ENCODE measurements around the gene GFRA3. TPM values are rescaled to one million over a fixed set of nuclear protein-coding genes. Genes with fewer than 3 reads are reported as not detected.

Gene GFRA3
- polyA plus RNA-seq, 1 experiment, result not detected

DNA sequence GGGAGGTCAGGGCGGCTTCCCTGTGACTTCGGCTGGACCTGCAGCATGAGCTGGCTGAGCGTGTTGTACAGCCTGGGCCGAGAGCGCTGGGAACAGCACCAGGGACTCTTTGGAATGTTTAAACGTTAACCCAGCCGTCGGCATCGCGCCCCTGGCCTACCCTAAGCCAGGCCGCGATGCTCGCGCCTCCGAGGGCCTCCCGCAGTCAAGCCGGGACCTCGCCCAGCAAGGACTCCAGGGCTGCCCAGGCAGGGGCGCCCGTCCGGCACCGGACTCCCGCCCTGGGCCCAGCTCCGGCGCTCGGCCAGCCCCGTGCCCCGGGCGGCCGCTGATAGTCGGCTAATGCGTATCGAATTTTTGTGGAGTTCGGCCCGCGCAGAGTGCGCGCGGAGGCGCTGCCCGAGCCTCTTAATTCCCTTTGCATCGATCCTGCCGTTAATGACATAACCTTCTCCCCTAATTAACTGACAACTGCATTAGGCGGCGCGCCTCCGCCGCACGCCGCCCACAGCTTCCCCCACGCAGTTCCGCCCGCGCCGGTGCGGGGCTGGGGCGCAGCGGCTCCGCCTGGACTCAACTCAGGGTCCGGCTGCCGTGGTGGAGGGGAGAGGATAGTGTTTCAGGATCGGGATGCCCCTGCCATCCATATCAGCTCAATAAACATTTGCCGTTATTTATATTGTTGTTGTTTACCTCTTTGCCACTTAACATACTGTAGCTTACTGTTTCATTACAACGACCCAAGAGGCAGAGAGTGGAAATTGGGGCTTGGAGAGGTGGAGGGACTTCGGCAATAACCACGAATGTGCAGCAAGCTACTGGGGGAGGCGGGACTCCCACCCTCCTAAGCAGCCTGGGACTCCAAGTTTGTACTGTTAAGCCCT, 32.5 kb downstream of the GFRA3 start:
- CTCF ChIA-PET, result interaction anchor here (0.7 to 2.7 kb wide), 4 partner anchors 11 to 45 kb away, joined by 3 to 15 read pairs (median 5); no protein-coding TSS in a partner anchor
- no peak for DNase-seq (ENCODE audit: low read depth)
- Histone ChIP-seq H3K36me3 (ENCODE audit: control insufficient read depth, insufficient read depth, low read length) (no peaks in the 10 kb centered on the region), H3K4me3 (ENCODE audit: low read depth, low read length) (peak overlapping the region; percentile 33), H3K27me3 (ENCODE audit: control insufficient read depth, insufficient read depth, low read length) (peaks cover 34% of the 10 kb centered on the region)
- TF ChIP-seq, protein P1, sequence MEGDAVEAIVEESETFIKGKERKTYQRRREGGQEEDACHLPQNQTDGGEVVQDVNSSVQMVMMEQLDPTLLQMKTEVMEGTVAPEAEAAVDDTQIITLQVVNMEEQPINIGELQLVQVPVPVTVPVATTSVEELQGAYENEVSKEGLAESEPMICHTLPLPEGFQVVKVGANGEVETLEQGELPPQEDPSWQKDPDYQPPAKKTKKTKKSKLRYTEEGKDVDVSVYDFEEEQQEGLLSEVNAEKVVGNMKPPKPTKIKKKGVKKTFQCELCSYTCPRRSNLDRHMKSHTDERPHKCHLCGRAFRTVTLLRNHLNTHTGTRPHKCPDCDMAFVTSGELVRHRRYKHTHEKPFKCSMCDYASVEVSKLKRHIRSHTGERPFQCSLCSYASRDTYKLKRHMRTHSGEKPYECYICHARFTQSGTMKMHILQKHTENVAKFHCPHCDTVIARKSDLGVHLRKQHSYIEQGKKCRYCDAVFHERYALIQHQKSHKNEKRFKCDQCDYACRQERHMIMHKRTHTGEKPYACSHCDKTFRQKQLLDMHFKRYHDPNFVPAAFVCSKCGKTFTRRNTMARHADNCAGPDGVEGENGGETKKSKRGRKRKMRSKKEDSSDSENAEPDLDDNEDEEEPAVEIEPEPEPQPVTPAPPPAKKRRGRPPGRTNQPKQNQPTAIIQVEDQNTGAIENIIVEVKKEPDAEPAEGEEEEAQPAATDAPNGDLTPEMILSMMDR (IDR thresholded peaks at IDR 0.05; ENCODE audit: insufficient read depth, low read depth, low read length), result no peak
- POLR2A ChIA-PET, result no interaction called here

DNA sequence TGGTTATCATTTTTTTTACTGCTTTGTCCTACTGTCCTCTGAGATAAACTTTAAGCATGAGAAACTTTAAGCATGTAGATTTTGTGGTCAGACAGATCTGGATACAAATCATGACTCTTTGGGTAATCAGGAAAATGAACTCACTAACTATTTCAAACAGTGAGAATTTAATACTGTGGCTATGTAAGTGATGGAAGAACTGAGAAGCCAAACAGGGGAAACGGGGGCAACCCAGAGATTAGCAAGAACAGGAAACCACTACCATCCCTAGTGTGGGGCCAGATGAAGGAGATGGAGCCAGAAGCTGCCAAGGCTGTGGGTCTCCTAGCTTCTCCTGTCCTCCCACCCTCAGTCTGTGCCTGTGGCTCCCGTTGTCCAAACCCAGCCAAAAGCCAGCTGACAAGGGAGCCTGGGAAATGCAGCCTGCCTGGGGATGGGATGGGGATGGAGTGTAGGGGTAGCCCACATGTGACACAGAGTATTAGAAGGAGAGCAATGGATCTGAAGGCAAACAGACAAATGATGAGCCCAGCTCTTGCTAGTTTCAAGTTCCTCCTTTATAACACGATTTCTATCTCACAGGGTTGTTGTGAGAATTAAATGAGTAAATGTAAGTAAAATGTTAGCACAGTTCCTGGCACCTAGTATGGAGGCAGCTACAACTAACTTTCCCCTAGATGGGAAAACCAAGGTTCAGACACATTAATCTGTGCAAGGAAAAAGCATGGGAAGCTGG, 33.6 kb downstream of the GFRA3 start:
- no peaks in the 10 kb centered on the region for H3K36me3 ChIP-seq (ENCODE audit: control insufficient read depth, insufficient read depth, low read length)
- no peak overlapping the region for H3K4me3 ChIP-seq (ENCODE audit: low read depth, low read length)
- DNase-seq (ENCODE audit: low read depth), result no peak
- ChIA-PET POLR2A (no interaction called here), CTCF (interaction anchor here (0.5 to 2.7 kb wide), 3 partner anchors 9 to 42 kb away, joined by 4 to 15 read pairs (median 6); no protein-coding TSS in a partner anchor)
- TF ChIP-seq, protein P1 (IDR thresholded peaks at IDR 0.05; ENCODE audit: insufficient read depth, low read depth, low read length), result no peak
- peaks cover 34% of the 10 kb centered on the region for H3K27me3 ChIP-seq (ENCODE audit: control insufficient read depth, insufficient read depth, low read length)

DNA sequence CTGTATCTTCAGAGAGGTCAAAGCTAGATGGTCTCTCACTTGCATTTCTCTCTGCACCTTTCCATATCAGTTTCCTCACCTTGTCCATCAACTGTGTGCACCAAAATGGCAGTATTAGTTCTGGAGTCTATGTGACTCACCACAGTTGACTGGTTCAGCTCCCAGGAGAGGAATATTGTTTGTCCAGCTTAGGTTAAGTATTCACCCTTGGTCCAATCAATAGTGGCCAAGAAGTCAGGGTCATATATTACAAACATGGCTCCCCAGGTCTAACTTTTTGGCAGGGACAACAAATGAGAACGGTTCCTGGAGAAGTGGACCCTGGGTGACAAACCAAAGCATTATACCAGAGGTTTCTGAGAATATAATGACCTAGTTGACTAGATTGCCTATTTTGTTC, 36.4 kb downstream of the GFRA3 start:
- ChIA-PET POLR2A (no interaction called here), CTCF (interaction anchor here (1.4 kb wide), 1 partner anchor 14 kb away, joined by 3 read pairs; no protein-coding TSS in a partner anchor)
- TF ChIP-seq, protein P1 (IDR thresholded peaks at IDR 0.05; ENCODE audit: insufficient read depth, low read depth, low read length), result no peak
- Histone ChIP-seq H3K36me3 (ENCODE audit: control insufficient read depth, insufficient read depth, low read length) (no peaks in the 10 kb centered on the region), H3K27me3 (ENCODE audit: control insufficient read depth, insufficient read depth, low read length) (peaks cover 28% of the 10 kb centered on the region), H3K4me3 (ENCODE audit: low read depth, low read length) (no peak overlapping the region)
- no peak for DNase-seq (ENCODE audit: low read depth)

DNA sequence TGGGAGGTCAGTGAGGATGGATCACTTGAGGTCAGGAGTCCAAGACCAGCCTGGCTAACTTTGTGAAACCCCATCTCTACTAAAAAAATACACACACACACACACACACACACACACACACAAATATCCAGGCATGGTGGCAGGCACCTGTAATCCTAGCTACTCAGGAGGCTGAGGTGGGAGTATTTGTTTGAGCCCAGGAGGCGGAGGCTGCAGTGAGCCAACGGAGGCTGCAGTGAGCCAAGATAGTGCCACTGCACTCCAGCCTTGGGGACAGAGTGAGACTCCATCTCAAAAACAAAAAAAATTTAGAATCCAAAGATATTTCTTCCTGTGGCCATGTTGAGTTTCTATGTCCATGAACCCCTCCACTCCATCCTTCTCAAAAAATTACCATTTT, 39.8 kb downstream of the GFRA3 start:
- H3K36me3 ChIP-seq (ENCODE audit: control insufficient read depth, insufficient read depth, low read length), result no peaks in the 10 kb centered on the region
- no peak overlapping the region for H3K4me3 ChIP-seq (ENCODE audit: low read depth, low read length)
- no peak for DNase-seq (ENCODE audit: low read depth)
- TF ChIP-seq, protein P1 (IDR thresholded peaks at IDR 0.05; ENCODE audit: insufficient read depth, low read depth, low read length), result no peak
- POLR2A ChIA-PET, result no interaction called here
- peaks cover 6% of the 10 kb centered on the region for H3K27me3 ChIP-seq (ENCODE audit: control insufficient read depth, insufficient read depth, low read length)
- CTCF ChIA-PET, result interaction anchor here (0.7 to 6.4 kb wide), 3 partner anchors 9 to 197 kb away, joined by 3 to 39 read pairs (median 4); no protein-coding TSS in a partner anchor

DNA sequence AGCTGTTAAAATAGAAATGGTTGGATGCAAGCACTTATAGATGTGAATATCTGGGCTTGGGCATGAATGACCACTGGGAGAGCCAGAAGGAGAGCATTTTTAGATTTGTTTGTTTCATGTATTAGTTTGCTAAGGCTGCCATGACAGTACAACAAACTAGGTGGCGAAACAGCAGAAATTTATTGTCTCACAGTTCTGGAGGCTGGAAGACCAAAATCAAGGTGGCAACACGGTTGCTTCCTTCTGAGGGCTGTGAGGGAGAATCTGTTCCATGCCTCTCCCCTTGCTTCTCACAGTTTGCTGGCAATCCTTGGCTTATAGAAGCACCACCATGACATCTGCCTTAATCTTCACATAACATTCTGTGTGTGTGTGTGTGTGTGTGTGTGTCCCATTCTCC, 41.1 kb downstream of the GFRA3 start:
- H3K27me3 ChIP-seq (ENCODE audit: control insufficient read depth, insufficient read depth, low read length), result peaks cover 6% of the 10 kb centered on the region
- no peak for DNase-seq (ENCODE audit: low read depth)
- no peak overlapping the region for H3K4me3 ChIP-seq (ENCODE audit: low read depth, low read length)
- TF ChIP-seq, protein P1 (IDR thresholded peaks at IDR 0.05; ENCODE audit: insufficient read depth, low read depth, low read length), result no peak
- ChIA-PET POLR2A (no interaction called here), CTCF (interaction anchor here (0.8 to 6.4 kb wide), 2 partner anchors 10 to 271 kb away, joined by 3 to 39 read pairs; no protein-coding TSS in a partner anchor)
- H3K36me3 ChIP-seq (ENCODE audit: control insufficient read depth, insufficient read depth, low read length), result no peaks in the 10 kb centered on the region
